HCT116 (cell line): ENCODE data around the gene SPRED1. TPM values are rescaled to one million over a fixed set of nuclear protein-coding genes. Genes with fewer than 3 reads are reported as not detected.

ENCODE experiments used
- ATAC-seq: fragments of 200-7000 bp; cut with Tn5 transposase; 2 replicates; pipeline ENCODE4 v1.9.1; 2020; ENCODE audit warnings: mild to moderate bottlenecking, moderate library complexity
- BruUV-seq: library from RNA; stranded (reverse); fragments of 400-500 nt; replicated peaks from 2 replicates; lab custom pipeline; 2021; lab: Mats Ljungman, UMichigan
- CTCF ChIA-PET: fragments of 300-600 bp; sonication (Branson Sonifier 250); formaldehyde crosslinking; loops from one replicate; lab custom pipeline; 2021; ENCODE audit warnings: antibody characterized with exemption; lab: Charles Lee
- POLR2A ChIA-PET: fragments of 300-600, 350-600 bp; sonication (Branson Sonifier 250); formaldehyde crosslinking; loops from one replicate; lab custom pipeline; 2021; ENCODE audit warnings: antibody characterized with exemption; lab: Charles Lee
- RAD21 ChIA-PET, 2 experiments: fragments of 300-600 bp; sonication (Branson Sonifier 250); formaldehyde crosslinking; loops; one replicate each; lab custom pipeline; 2023; ENCODE audit warnings: low total read pairs in 2 of 2; ENCODE audit not compliant: uncharacterized antibody in 2 of 2, unreplicated experiment in 2 of 2, low non-redundant PET in 1 of 2; lab: Charles Lee
- DNase-seq: peaks from one replicate; pipeline ENCODE4 v3.0.0-alpha.2; 2010; ENCODE audit warnings: low read depth, low spot score
- H2AFZ ChIP-seq: fragments of 200-600 bp; shearing (Covaris generic), sonication (generic); 2 replicates; pipeline ENCODE4 v1.6.1; 2017; ENCODE audit warnings: low read depth, mixed run types, mixed read lengths, antibody characterized with exemption, low read length; ENCODE audit not compliant: poor library complexity, severe bottlenecking
- H3K27ac ChIP-seq: 2 replicates; pipeline ENCODE4 v1.5.1; 2012; ENCODE audit warnings: low read depth, low read length
- H3K27me3 ChIP-seq: fragments of 200-600 bp; sonication (generic); 2 replicates; pipeline ENCODE4 v1.6.1; 2016; ENCODE audit warnings: mixed run types, low read length, mixed read lengths; ENCODE audit not compliant: insufficient read depth
- H3K36me3 ChIP-seq, 2 experiments: fragments of 200-500 bp in 1 of 2; fragments of 200-600 bp in 1 of 2; sonication (Bioruptor generic) in 1 of 2; sonication (generic) in 1 of 2; 2 replicates each; pipeline versions ENCODE4 v1.5.1 to v1.6.1; 2014 to 2016; ENCODE audit warnings: low read length in 2 of 2, inconsistent platforms in 1 of 2, mixed read lengths in 1 of 2, mixed run types in 1 of 2; ENCODE audit not compliant: insufficient read depth in 2 of 2, control insufficient read depth in 1 of 2
- H3K4me1 ChIP-seq, 2 experiments: fragments of 200-600 bp in 1 of 2; sonication (generic) in 1 of 2; 2 replicates each; pipeline versions ENCODE4 v1.5.1 to v1.6.1; 2012 to 2017; ENCODE audit warnings: low read length in 2 of 2, inconsistent platforms in 1 of 2, mild to moderate bottlenecking in 1 of 2, mixed read lengths in 1 of 2, mixed run types in 1 of 2, moderate library complexity in 1 of 2; ENCODE audit not compliant: insufficient read depth in 2 of 2, control insufficient read depth in 1 of 2
- H3K4me2 ChIP-seq: fragments of 200-600 bp; sonication (generic); 2 replicates; pipeline ENCODE4 v1.6.1; 2017; ENCODE audit warnings: mixed run types, low read length, mixed read lengths
- H3K4me3 ChIP-seq, 2 experiments: fragments of 200-600 bp in 1 of 2; sonication (generic) in 1 of 2; replicated peaks in 1 of 2; 2 replicates each; pipeline ENCODE4 v1.5.1; 2011 to 2016; ENCODE audit warnings: low read length in 2 of 2, control low read depth in 1 of 2, low read depth in 1 of 2, mild to moderate bottlenecking in 1 of 2, mixed read lengths in 1 of 2, mixed run types in 1 of 2
- H3K79me2 ChIP-seq: fragments of 200-600 bp; sonication (generic); 2 replicates; pipeline ENCODE4 v1.6.1; 2017; ENCODE audit warnings: mild to moderate bottlenecking, mixed run types, low read length, moderate library complexity, mixed read lengths; ENCODE audit not compliant: insufficient read depth
- H3K9ac ChIP-seq: fragments of 200-600 bp; sonication (generic); 2 replicates; pipeline ENCODE4 v1.6.1; 2016; ENCODE audit warnings: low read length, mixed read lengths
- H3K9me2 ChIP-seq: fragments of 200-600 bp; sonication (generic), shearing (Covaris generic); 2 replicates; pipeline ENCODE4 v1.6.1; 2017; ENCODE audit warnings: mixed run types, mild to moderate bottlenecking, moderate library complexity; ENCODE audit not compliant: insufficient read depth
- H3K9me3 ChIP-seq, 2 experiments: fragments of 200-500 bp in 1 of 2; fragments of 200-600 bp in 1 of 2; sonication (Bioruptor generic) in 1 of 2; sonication (generic) in 1 of 2; 2 replicates each; pipeline ENCODE4 v1.6.1; 2014 to 2017; ENCODE audit warnings: low read length in 2 of 2, mixed read lengths in 2 of 2, inconsistent platforms in 1 of 2, low read depth in 1 of 2, mild to moderate bottlenecking in 1 of 2, mixed run types in 1 of 2, moderate library complexity in 1 of 2; ENCODE audit not compliant: control insufficient read depth in 1 of 2, insufficient read depth in 1 of 2
- H4K20me1 ChIP-seq: fragments of 200-600 bp; sonication (generic), shearing (Covaris generic); 2 replicates; pipeline ENCODE4 v1.6.1; 2017; ENCODE audit warnings: mixed run types, mild to moderate bottlenecking, moderate library complexity; ENCODE audit not compliant: insufficient read depth
- CBX3 ChIP-seq: IDR thresholded peaks from 2 replicates; pipeline ENCODE4 v1.6.1; 2012; ENCODE audit warnings: low read depth
- CEBPB ChIP-seq: IDR thresholded peaks from 2 replicates; pipeline ENCODE4 v1.6.1; 2012; ENCODE audit warnings: low read depth
- EGR1 ChIP-seq: IDR thresholded peaks from 2 replicates; pipeline ENCODE4 v1.6.1; 2012; ENCODE audit warnings: low read depth
- EZH2 ChIP-seq: fragments of 200-600 bp; sonication (generic); IDR thresholded peaks from 2 replicates; pipeline ENCODE4 v1.6.1; 2017; ENCODE audit warnings: antibody characterized with exemption, mixed run types
- EZH2phosphoT487 ChIP-seq: fragments of 200-600 bp; IDR thresholded peaks from 2 replicates; pipeline ENCODE4 v1.6.1; 2018; ENCODE audit warnings: antibody characterized with exemption, borderline replicate concordance
- FOSL1 ChIP-seq: IDR thresholded peaks from 2 replicates; pipeline ENCODE4 v1.6.1; 2012; ENCODE audit warnings: low read depth
- POLR2A ChIP-seq: IDR thresholded peaks from 2 replicates; pipeline ENCODE4 v1.7.0; 2011; ENCODE audit warnings: borderline replicate concordance; ENCODE audit not compliant: insufficient read depth, insufficient read length; ENCODE audit errors: extremely low read depth
- POLR2AphosphoS5 ChIP-seq: IDR thresholded peaks from 2 replicates; pipeline ENCODE4 v1.6.1; 2011; ENCODE audit warnings: mild to moderate bottlenecking, low read depth, low read length, moderate library complexity
- SIN3A ChIP-seq: IDR thresholded peaks from 2 replicates; pipeline ENCODE4 v1.6.1; 2012; ENCODE audit warnings: low read depth
- SP1 ChIP-seq: IDR thresholded peaks from 2 replicates; pipeline ENCODE4 v1.6.1; 2012; ENCODE audit warnings: low read depth
- SRF ChIP-seq: IDR thresholded peaks from 2 replicates; pipeline ENCODE4 v1.6.1; 2012; ENCODE audit warnings: low read depth
- TCF7L2 ChIP-seq: IDR thresholded peaks from 2 replicates; pipeline ENCODE4 v1.7.0; 2011; ENCODE audit warnings: borderline replicate concordance, inconsistent platforms; ENCODE audit not compliant: insufficient read depth, insufficient read length; ENCODE audit errors: extremely low read depth
- YY1 ChIP-seq: IDR thresholded peaks from 2 replicates; pipeline ENCODE4 v1.6.1; 2011; ENCODE audit warnings: low read length, low read depth, moderate library complexity, mild to moderate bottlenecking; ENCODE audit not compliant: insufficient replicate concordance; ENCODE audit errors: extremely low read depth
- ZFX ChIP-seq: fragments of 450-650 bp; IDR thresholded peaks from 2 replicates; pipeline ENCODE4 v1.6.1; 2017
- ZNF274 ChIP-seq: fragments of 200-500 bp; sonication (Bioruptor generic); IDR thresholded peaks from 2 replicates; pipeline ENCODE4 v1.6.1; 2014; ENCODE audit warnings: mild to moderate bottlenecking, low read depth, low read length, inconsistent platforms
- intact Hi-C: fragments of 100-400 bp; cut with micrococcal nuclease; formaldehyde crosslinking; loops from 2 replicates; pipeline ENCODE4 v1.10.0; 2022
- total RNA-seq: library from RNA; stranded (reverse); gene quantifications from one replicate; pipeline ENCODE4 v1.2.1, GENCODE V29; 2021; ENCODE audit not compliant: unreplicated experiment
- TF ChIP-seq, protein P1 (sequence below): IDR thresholded peaks from 2 replicates; pipeline ENCODE4 v1.6.1; 2012
- TF ChIP-seq, protein P2 (sequence below): IDR thresholded peaks from 2 replicates; pipeline ENCODE4 v1.6.1; 2012

The SPRED1 gene
- total RNA-seq, 1 experiment from 2014 or later = 24.7 TPM

DNA sequence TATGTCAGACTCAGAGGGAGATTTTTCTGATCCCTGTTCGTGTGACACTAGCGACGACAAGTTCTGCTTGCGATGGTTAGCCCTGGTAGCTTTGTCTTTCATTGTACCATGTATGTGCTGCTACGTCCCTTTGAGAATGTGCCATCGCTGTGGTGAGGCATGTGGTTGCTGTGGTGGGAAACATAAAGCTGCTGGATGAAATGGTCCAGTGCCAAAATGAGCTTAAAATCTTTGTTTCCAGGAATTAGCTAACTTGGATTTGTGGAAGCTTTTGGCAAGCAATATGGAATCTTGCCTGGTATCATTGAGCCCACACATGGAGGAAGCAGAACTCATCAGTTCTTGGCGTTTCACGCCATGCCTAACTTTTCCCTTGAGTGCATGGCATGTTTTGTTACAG is 98.8 kb downstream of the SPRED1 start:
- Histone ChIP-seq H3K79me2 (no peaks in the 10 kb centered on the region; the same call in 1 of the 2 replicates), H2AFZ (no peak overlapping the region), H3K27ac (no peak overlapping the region), H3K4me2 (no peak overlapping the region), H3K4me1 (no peaks in the 10 kb centered on the region), H4K20me1 (no peaks in the 10 kb centered on the region; the same call in 1 of the 2 replicates), H3K27me3 (no peaks in the 10 kb centered on the region), H3K4me3 (no peak overlapping the region), H3K9me2 (no peaks in the 10 kb centered on the region), H3K9ac (no peak overlapping the region), H3K9me3 (no peaks in the 10 kb centered on the region), H3K36me3 (peaks cover 12 to 20% of the 10 kb centered on the region in 2 experiments; a peak in 2 of 4 replicates)
- no peak for ATAC-seq
- ChIA-PET RAD21 (no interaction called here), POLR2A (no interaction called here), CTCF (no interaction called here)
- BruUV-seq = TSS peak; percentile 14
- no peak for DNase-seq
- TF ChIP-seq CBX3 (no peak), CEBPB (no peak), EZH2phosphoT487 (no peak), SIN3A (no peak), ZFX (no peak), EZH2 (no peak), POLR2A (no peak), SP1 (no peak), SRF (no peak), POLR2AphosphoS5 (no peak), TCF7L2 (no peak), FOSL1 (no peak), ZNF274 (no peak), YY1 (no peak), EGR1 (no peak)
- TF ChIP-seq, protein P1, sequence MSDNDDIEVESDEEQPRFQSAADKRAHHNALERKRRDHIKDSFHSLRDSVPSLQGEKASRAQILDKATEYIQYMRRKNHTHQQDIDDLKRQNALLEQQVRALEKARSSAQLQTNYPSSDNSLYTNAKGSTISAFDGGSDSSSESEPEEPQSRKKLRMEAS = no peak
- TF ChIP-seq, protein P2, sequence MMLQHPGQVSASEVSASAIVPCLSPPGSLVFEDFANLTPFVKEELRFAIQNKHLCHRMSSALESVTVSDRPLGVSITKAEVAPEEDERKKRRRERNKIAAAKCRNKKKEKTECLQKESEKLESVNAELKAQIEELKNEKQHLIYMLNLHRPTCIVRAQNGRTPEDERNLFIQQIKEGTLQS = no peak
- intact Hi-C loops = loop anchor here (10.0 kb wide), 1 partner anchor 333 kb away; no protein-coding TSS in a partner anchor
